HepG2 (cell line): ENCODE measurements around the gene JMJD6. TPM values are rescaled to one million over a fixed set of nuclear protein-coding genes. Genes with fewer than 3 reads are reported as not detected.
A peak's percentile ranks its signal among the peaks of the same experiment; 100 is the strongest.

ENCODE experiments used
- ATF7 ChIP-seq, 2 experiments: fragments of 450-650 bp in 1 of 2; sonication (generic) in 1 of 2; formaldehyde crosslinking in 1 of 2; IDR thresholded peaks; 2 replicates each; pipeline versions ENCODE4 v1.4.0 to v1.6.1; 2016 to 2020; ENCODE audit warnings: antibody characterized with exemption in 1 of 2, mild to moderate bottlenecking in 1 of 2, missing genetic modification reagents in 1 of 2
- ETV6 ChIP-seq: sonication (generic); formaldehyde crosslinking; conservative IDR thresholded peaks from 2 replicates; pipeline ENCODE4 v1.4.0; 2020; ENCODE audit warnings: missing genetic modification reagents
- HDAC2 ChIP-seq: sonication (generic); formaldehyde crosslinking; IDR thresholded peaks from 2 replicates; pipeline ENCODE4 v1.4.0; 2020; ENCODE audit warnings: missing genetic modification reagents
- KAT2B ChIP-seq: fragments of 150-350 bp; IDR thresholded peaks from 2 replicates; pipeline ENCODE4 v1.6.1; 2014; ENCODE audit warnings: low read depth, low read length, borderline replicate concordance
- MBNL3 ChIP-seq: fragments of 250-450 bp; sonication (Bioruptor Pico); conservative IDR thresholded peaks from 2 replicates; pipeline ENCODE4 v1.8.0; 2022; ENCODE audit warnings: mild to moderate bottlenecking, inconsistent platforms
- NCOR1 ChIP-seq: fragments of 200-600 bp; sonication (generic); IDR thresholded peaks from 2 replicates; pipeline ENCODE4 v1.7.0; 2017; ENCODE audit warnings: antibody characterized with exemption, low read length, borderline replicate concordance
- NR1H2 ChIP-seq: sonication (generic); formaldehyde crosslinking; IDR thresholded peaks from 2 replicates; pipeline ENCODE4 v1.8.1; 2022; ENCODE audit warnings: low read depth, missing genetic modification reagents, borderline replicate concordance
- SRSF9 ChIP-seq: fragments of 200-400 bp; formaldehyde crosslinking; IDR thresholded peaks from 2 replicates; pipeline ENCODE4 v1.6.1; 2018; ENCODE audit warnings: borderline replicate concordance, mild to moderate bottlenecking, low read depth, low read length; ENCODE audit not compliant: insufficient read depth, poor library complexity, severe bottlenecking
- TRAFD1 ChIP-seq: sonication (generic); formaldehyde crosslinking; IDR thresholded peaks from 2 replicates; pipeline ENCODE4 v1.5.1; 2020; ENCODE audit warnings: missing genetic modification reagents, mild to moderate bottlenecking, borderline replicate concordance
- YY1 ChIP-seq: IDR thresholded peaks from 2 replicates; pipeline ENCODE4 v1.6.1; 2011; ENCODE audit warnings: low read length, low read depth, moderate library complexity, mild to moderate bottlenecking; ENCODE audit not compliant: insufficient read depth, insufficient replicate concordance
- ZBTB39 ChIP-seq: sonication (generic); formaldehyde crosslinking; IDR thresholded peaks from 2 replicates; pipeline ENCODE4 v1.5.0; 2020; ENCODE audit warnings: missing genetic modification reagents
- ZNF292 ChIP-seq: sonication (generic); formaldehyde crosslinking; IDR thresholded peaks from 2 replicates; pipeline ENCODE4 v1.8.1; 2022; ENCODE audit warnings: mild to moderate bottlenecking, low read depth, missing genetic modification reagents, borderline replicate concordance
- ZNF296 ChIP-seq: sonication (generic); formaldehyde crosslinking; conservative IDR thresholded peaks from 2 replicates; pipeline ENCODE4 v1.5.0; 2020; ENCODE audit warnings: mild to moderate bottlenecking, missing genetic modification reagents
- ZNF326 ChIP-seq: sonication (generic); formaldehyde crosslinking; IDR thresholded peaks from 2 replicates; pipeline ENCODE4 v1.4.0; 2020; ENCODE audit warnings: missing genetic modification reagents, borderline replicate concordance
- ZNF414 ChIP-seq: sonication (generic); formaldehyde crosslinking; IDR thresholded peaks from 2 replicates; pipeline ENCODE4 v1.5.0; 2020; ENCODE audit warnings: missing genetic modification reagents
- ZNF562 ChIP-seq: sonication (generic); formaldehyde crosslinking; IDR thresholded peaks from 2 replicates; pipeline ENCODE4 v1.8.0; 2022; ENCODE audit warnings: missing genetic modification reagents, borderline replicate concordance
- ZNF563 ChIP-seq: sonication (generic); formaldehyde crosslinking; IDR thresholded peaks from 2 replicates; pipeline ENCODE4 v1.8.0; 2022; ENCODE audit warnings: mild to moderate bottlenecking, moderate library complexity, missing genetic modification reagents
- ZSCAN25 ChIP-seq: sonication (generic); formaldehyde crosslinking; IDR thresholded peaks from 2 replicates; pipeline ENCODE4 v1.8.0; 2022; ENCODE audit warnings: mild to moderate bottlenecking, missing genetic modification reagents
- ZSCAN5A ChIP-seq: sonication (generic); formaldehyde crosslinking; IDR thresholded peaks from 2 replicates; pipeline ENCODE4 v1.8.0; 2022; ENCODE audit warnings: mild to moderate bottlenecking, missing genetic modification reagents, borderline replicate concordance
- polyA plus RNA-seq, 8 experiments: library from polyadenylated mRNA; depleted of rRNA in 3 of 8; stranded (reverse) in 7 of 8; unstranded in 1 of 8; fragments of >200 nt; fragmentation: Illumina TruSeq in 4 of 8; extraction: Trizol in 4 of 8; gene quantifications; 2 replicates each; pipeline versions ENCODE4 v1.2.1 to v1.2.3, GENCODE V29; 2011 to 2016; ENCODE audit warnings: low read depth in 4 of 8, missing spikeins in 1 of 8, mixed read lengths in 1 of 8; ENCODE audit not compliant: insufficient read depth in 1 of 8
- total RNA-seq, 5 experiments: library from RNA; depleted of rRNA; stranded (reverse); fragments of >200 nt; fragmentation: Illumina TruSeq; extraction: Trizol; gene quantifications; 2 replicates each; pipeline ENCODE4 v1.2.3, GENCODE V29; 2016; ENCODE audit warnings: low read depth in 1 of 5
- TF ChIP-seq, protein P1 (sequence below): sonication (generic); formaldehyde crosslinking; IDR thresholded peaks from 2 replicates; pipeline ENCODE4 v1.8.0; 2022; ENCODE audit warnings: missing genetic modification reagents, mild to moderate bottlenecking, moderate library complexity, borderline replicate concordance

The JMJD6 gene
- total and polyA plus RNA-seq, 2 of the 13 experiments (the other 11 are each of a cell fraction or from before 2014, with no cell fraction given): 33.6 to 41.0 TPM

DNA sequence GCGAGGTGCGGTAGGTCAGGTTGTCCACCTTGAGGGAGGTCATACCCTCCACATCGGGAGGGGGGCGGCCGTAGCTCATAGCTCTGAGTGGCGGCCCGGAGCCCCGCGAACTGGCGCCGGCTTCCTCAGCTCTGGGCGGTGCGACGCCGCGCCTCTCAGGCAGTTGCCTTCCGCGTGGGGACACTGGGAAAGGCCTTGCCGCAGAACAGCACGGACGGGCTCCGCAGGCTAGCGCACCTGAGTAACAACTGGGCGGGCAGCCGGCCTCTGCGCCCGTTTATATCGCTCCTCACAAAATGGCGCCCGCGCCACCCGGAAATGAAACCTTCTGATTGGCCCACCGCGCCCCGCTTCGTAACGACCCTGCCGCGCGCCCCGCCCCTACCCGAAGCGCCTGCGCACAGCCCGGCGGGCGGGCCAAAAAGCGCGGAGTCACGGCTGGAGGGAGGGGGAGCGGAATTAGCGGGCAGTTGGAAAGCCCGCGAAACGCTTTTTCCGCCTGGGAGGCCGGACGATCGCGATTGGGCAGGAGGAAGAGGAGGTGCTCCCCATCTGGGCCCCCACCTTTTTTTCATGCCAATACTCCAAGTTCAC, 10.8 kb upstream of the JMJD6 start, which contains the start of gene SRSF2 (continued):
- peak; percentile 46; the same call in 1 of the 2 replicates for TF ChIP-seq ZNF563
- peak; percentile 93; the same call in 1 of the 2 replicates for TF ChIP-seq ETV6 (CRISPR knock-in tag)
- peak; percentile 91 for TF ChIP-seq NR1H2 (CRISPR knock-in tag)
- TF ChIP-seq ZNF296 (CRISPR knock-in tag): no peak; the same call in 1 of the 2 replicates
- no peak for TF ChIP-seq ATF7 (IDR thresholded peaks at IDR 0.05)
- TF ChIP-seq ATF7 (CRISPR knock-in tag; IDR thresholded peaks at IDR 0.05): peak; percentile 9
- TF ChIP-seq ZNF292 (CRISPR knock-in tag): peak; percentile 13; the same call in 1 of the 2 replicates
- peak; percentile 21; the same call in 1 of the 2 replicates for TF ChIP-seq TRAFD1
- TF ChIP-seq ZNF414 (CRISPR knock-in tag): peak; percentile 92
- no peak for TF ChIP-seq ZNF326 (CRISPR knock-in tag)
- TF ChIP-seq YY1: peak; percentile 99
- no peak; the same call in 1 of the 2 replicates for TF ChIP-seq ZSCAN25 (CRISPR knock-in tag)
- TF ChIP-seq, protein P1, sequence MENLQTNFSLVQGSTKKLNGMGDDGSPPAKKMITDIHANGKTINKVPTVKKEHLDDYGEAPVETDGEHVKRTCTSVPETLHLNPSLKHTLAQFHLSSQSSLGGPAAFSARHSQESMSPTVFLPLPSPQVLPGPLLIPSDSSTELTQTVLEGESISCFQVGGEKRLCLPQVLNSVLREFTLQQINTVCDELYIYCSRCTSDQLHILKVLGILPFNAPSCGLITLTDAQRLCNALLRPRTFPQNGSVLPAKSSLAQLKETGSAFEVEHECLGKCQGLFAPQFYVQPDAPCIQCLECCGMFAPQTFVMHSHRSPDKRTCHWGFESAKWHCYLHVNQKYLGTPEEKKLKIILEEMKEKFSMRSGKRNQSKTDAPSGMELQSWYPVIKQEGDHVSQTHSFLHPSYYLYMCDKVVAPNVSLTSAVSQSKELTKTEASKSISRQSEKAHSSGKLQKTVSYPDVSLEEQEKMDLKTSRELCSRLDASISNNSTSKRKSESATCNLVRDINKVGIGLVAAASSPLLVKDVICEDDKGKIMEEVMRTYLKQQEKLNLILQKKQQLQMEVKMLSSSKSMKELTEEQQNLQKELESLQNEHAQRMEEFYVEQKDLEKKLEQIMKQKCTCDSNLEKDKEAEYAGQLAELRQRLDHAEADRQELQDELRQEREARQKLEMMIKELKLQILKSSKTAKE (CRISPR knock-in tag): peak; percentile 13; the same call in 1 of the 2 replicates
- peak; percentile 35; the same call in 1 of the 2 replicates for TF ChIP-seq ZBTB39 (CRISPR knock-in tag)
- no peak for TF ChIP-seq KAT2B
- TF ChIP-seq NCOR1: no peak
- TF ChIP-seq SRSF9: no peak
- TF ChIP-seq HDAC2 (CRISPR knock-in tag): no peak; the same call in 1 of the 2 replicates
- TF ChIP-seq ZSCAN5A (CRISPR knock-in tag): peak; percentile 19; the same call in 1 of the 2 replicates
- no peak for TF ChIP-seq MBNL3 (CRISPR knock-in tag)
- TF ChIP-seq ZNF562: no peak; the same call in 1 of the 2 replicates
